Sigmoid colon (tissue), 7 donors: ENCODE results near the gene P3H3. TPM values are rescaled to one million over a fixed set of nuclear protein-coding genes. Genes with fewer than 3 reads are reported as not detected.
A peak's percentile ranks its signal among the peaks of the same experiment; 100 is the strongest.

ENCODE experiments used
- DNase-seq: peaks from one replicate; pipeline ENCODE4 v3.0.0-alpha.2; 2019
- H3K27ac ChIP-seq, 4 donors: fragments of 200-600 bp; sonication (generic); one replicate each; pipeline ENCODE4 v1.5.1; 2016 to 2019; ENCODE audit warnings: mild to moderate bottlenecking in 1 of 4
- H3K27me3 ChIP-seq, 3 donors: fragments of 200-600 bp; sonication (generic); one replicate each; pipeline ENCODE4 v1.5.1; 2019; ENCODE audit warnings: mild to moderate bottlenecking in 1 of 3
- H3K36me3 ChIP-seq, 4 donors: fragments of 200-600 bp; sonication (generic); one replicate each; pipeline ENCODE4 v1.5.1; 2016 to 2019
- H3K4me1 ChIP-seq, 4 donors: fragments of 200-600 bp; sonication (generic); one replicate each; pipeline ENCODE4 v1.5.1; 2017 to 2019
- H3K4me3 ChIP-seq, 4 donors: fragments of 200-600 bp; sonication (generic); one replicate each; pipeline ENCODE4 v1.5.1; 2017 to 2019; ENCODE audit warnings: mild to moderate bottlenecking in 2 of 4, moderate library complexity in 1 of 4
- H3K9me3 ChIP-seq, 4 donors: fragments of 200-600 bp in 3 of 4; sonication (generic) in 3 of 4; one replicate each; pipeline versions ENCODE4 v1.5.1 to v1.6.1; 2013 to 2019
- CTCF ChIP-seq, 4 experiments: fragments of 450-650 bp in 3 of 4; fragments of 200-600 bp in 1 of 4; IDR thresholded peaks; one replicate each; pipeline ENCODE4 v1.5.1; 2016 to 2019; ENCODE audit warnings: antibody characterized with exemption in 4 of 4, mild to moderate bottlenecking in 3 of 4, moderate library complexity in 2 of 4
- EP300 ChIP-seq, 4 donors: sonication (generic); formaldehyde crosslinking; IDR thresholded peaks; one replicate each; pipeline ENCODE4 v1.6.1; 2017; ENCODE audit warnings: antibody characterized with exemption in 4 of 4
- POLR2A ChIP-seq, 2 donors: fragments of 450-650 bp; IDR thresholded peaks; one replicate each; pipeline ENCODE4 v1.6.1; 2016; ENCODE audit warnings: antibody characterized with exemption in 2 of 2, mild to moderate bottlenecking in 2 of 2, moderate library complexity in 2 of 2
- POLR2AphosphoS5 ChIP-seq, 4 donors: sonication (generic); formaldehyde crosslinking; IDR thresholded peaks; one replicate each; pipeline ENCODE4 v1.6.1; 2017; ENCODE audit warnings: antibody characterized with exemption in 4 of 4
- WGBS, 2 donors: extraction: QIAGEN DNeasy Blood & Tissue Kit; methylation state at CpG; one replicate each; pipeline ENCODE4 v1.1.7; 2013; 5-methylcytosine and 5-hydroxymethylcytosine counted together
- intact Hi-C: fragments of 100-400 bp; cut with DNase I; formaldehyde crosslinking; loops from one replicate; pipeline ENCODE4 v1.15.1; 2023
- polyA plus RNA-seq, 3 donors: library from polyadenylated mRNA; stranded (reverse); fragments of 200-250 nt; gene quantifications; one replicate each; pipeline ENCODE4 v1.2.3, GENCODE V29; 2013
- total RNA-seq, 4 donors: library from RNA; depleted of rRNA; stranded (reverse); fragments of >200 nt; gene quantifications; one replicate each; pipeline ENCODE4 v1.1.0, GENCODE V29; 2016
- donor health status: healthy with polysubstance abuse.
- donor health status: Bipolar disorder and iron deficiency.
- donor health status: healthy.

P3H3 gene
- total and polyA plus RNA-seq, 7 donors, result 0.60 to 69.8 (median 16.4) TPM

- Histone ChIP-seq H3K9me3 (no peaks in the 10 kb centered on the region), H3K4me1 (peaks cover 0 to 41% (median 39%) of the 10 kb centered on the region in 4 donors), H3K4me3 (peak overlapping the region; percentile 72 to 100 (median 96)), H3K27me3 (no peaks in the 10 kb centered on the region), H3K36me3 (peaks cover 13 to 69% (median 44%) of the 10 kb centered on the region in 4 donors), H3K27ac (peak overlapping the region; percentile 95 to 100 (median 98))
- 2 to 4% methylated on average over 33 of the region's 33 CpGs for WGBS, 2 donors
- TF ChIP-seq CTCF (IDR thresholded peaks at IDR 0.05) (no peak), EP300 (IDR thresholded peaks at IDR 0.05) (no peak), POLR2AphosphoS5 (IDR thresholded peaks at IDR 0.05) (no peak), POLR2A (IDR thresholded peaks at IDR 0.05) (no peak)
- no peak for DNase-seq
- intact Hi-C loops, result loop anchor here (10.0 kb wide), 1 partner anchor 248 kb away; no protein-coding TSS in a partner anchor
Measured at GRCh38 chr12:6866920-6867412, 38.8 kb downstream of the P3H3 start.

- peak within 1 kb of the TSS; percentile 95 to 100 (median 98) for H3K27ac ChIP-seq
- peak within 1 kb of the TSS; percentile 72 to 100 (median 96) for H3K4me3 ChIP-seq
- peak; percentile 96 for DNase-seq
- no peaks in the 10 kb centered on the region for H3K27me3 ChIP-seq
- TF ChIP-seq POLR2AphosphoS5 (IDR thresholded peaks at IDR 0.05) (peak; percentile 99 to 100 (median 100)), CTCF (IDR thresholded peaks at IDR 0.05) (no peak), EP300 (IDR thresholded peaks at IDR 0.05) (no peak), POLR2A (IDR thresholded peaks at IDR 0.05) (peak; percentile 96 to 98)
- H3K4me1 ChIP-seq, result peaks cover 0 to 48% (median 42%) of the 10 kb centered on the region in 4 donors
- intact Hi-C loops, result loop anchor here (2.0 to 10.0 kb wide), 3 partner anchors 57 to 247 kb away; no protein-coding TSS in a partner anchor
- WGBS, 2 donors, result 0 to 1% methylated on average over 86 of the region's 86 CpGs
- H3K9me3 ChIP-seq, result no peaks in the 10 kb centered on the region
- H3K36me3 ChIP-seq, result peaks cover 13 to 63% (median 41%) of the 10 kb centered on the region in 4 donors
Measured at GRCh38 chr12:6867413-6868210, 39.4 kb downstream of the P3H3 start, which contains the start of gene TPI1. Gene TPI1, plus strand, starts transcription at chr12:6867531. Its CDS starts 36 bp downstream, at chr12:6867567.

DNA sequence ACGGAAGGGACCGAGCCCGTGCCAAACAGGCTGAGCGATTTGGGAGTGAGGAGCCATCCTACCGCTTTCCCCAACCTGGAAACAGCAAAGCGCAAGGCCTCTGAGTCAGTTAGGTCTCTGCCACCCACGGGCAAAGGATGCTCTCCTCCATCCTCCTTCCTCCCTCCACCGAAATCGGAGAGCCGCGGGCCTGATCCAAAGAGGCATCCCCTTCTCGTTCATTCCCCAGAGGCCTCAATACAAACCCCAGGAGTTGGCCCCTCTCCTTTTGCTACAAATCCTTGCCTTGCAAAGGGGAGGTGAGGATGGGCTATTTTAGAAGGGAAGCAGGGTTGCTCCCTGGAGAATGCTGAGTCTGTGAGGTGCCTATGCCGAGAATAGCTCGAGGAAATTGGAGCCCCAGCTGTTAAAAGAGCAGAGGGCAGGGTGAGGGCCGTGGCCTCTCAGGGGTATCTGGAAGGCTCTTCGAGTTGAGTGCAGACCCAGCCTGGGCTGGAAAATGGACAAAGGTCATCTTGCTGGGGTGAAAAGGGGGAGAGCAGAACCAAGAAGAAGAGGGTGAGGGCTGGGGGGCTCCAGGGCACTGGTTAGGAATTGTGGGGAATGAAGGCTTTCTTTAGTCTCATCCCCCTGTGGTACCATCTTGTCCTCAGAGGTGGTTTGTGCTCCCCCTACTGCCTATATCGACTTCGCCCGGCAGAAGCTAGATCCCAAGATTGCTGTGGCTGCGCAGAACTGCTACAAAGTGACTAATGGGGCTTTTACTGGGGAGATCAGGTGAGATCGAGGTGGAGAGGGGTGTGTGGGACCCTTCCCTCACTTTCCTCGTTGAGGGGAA is 40.2 kb downstream of the P3H3 start:
- H3K9me3 ChIP-seq, result no peaks in the 10 kb centered on the region
- H3K4me3 ChIP-seq, result peak overlapping the region; percentile 72 to 100 (median 96)
- WGBS, 2 donors, result 7 to 11% methylated on average over 22 of the region's 22 CpGs
- H3K36me3 ChIP-seq, result peaks cover 8 to 54% (median 34%) of the 10 kb centered on the region in 4 donors
- peaks cover 0 to 52% (median 42%) of the 10 kb centered on the region in 4 donors for H3K4me1 ChIP-seq
- DNase-seq, result no peak
- H3K27ac ChIP-seq, result peak overlapping the region; percentile 95 to 100 (median 98)
- intact Hi-C loops, result loop anchor here (1.0 to 10.0 kb wide), 4 partner anchors 23 to 246 kb away; no protein-coding TSS in a partner anchor
- H3K27me3 ChIP-seq, result no peaks in the 10 kb centered on the region
- TF ChIP-seq EP300 (IDR thresholded peaks at IDR 0.05), result no peak
- no peak for TF ChIP-seq POLR2AphosphoS5 (IDR thresholded peaks at IDR 0.05)
- no peak for TF ChIP-seq POLR2A (IDR thresholded peaks at IDR 0.05)
- no peak for TF ChIP-seq CTCF (IDR thresholded peaks at IDR 0.05)
